ENCODE results near the gene LRRN2. TPM values are rescaled to one million over a fixed set of nuclear protein-coding genes. Genes with fewer than 3 reads are reported as not detected.
A peak's percentile ranks its signal among the peaks of the same experiment; 100 is the strongest.

Gene LRRN2
- total RNA-seq, 2 donors from 2014 or later = 0.33 to 1.6 TPM

- DNase-seq (no peak), ATAC-seq (no peak)
- Histone ChIP-seq H3K4me3 (no peak overlapping the region), H3K27ac (no peak overlapping the region), H3K36me3 (replicated peaks in 1 of 2; ENCODE audit: insufficient read depth in 1 of 2, low read depth in 2 of 2) (no peaks in the 10 kb centered on the region), H3K27me3 (no peaks in the 10 kb centered on the region), H3K9me3 (no peaks in the 10 kb centered on the region), H3K4me1 (peaks cover 5% of the 10 kb centered on the region)
- 78 to 89% methylated on average over 11 to 13 of the region's 13 CpGs for WGBS, 2 donors
- intact Hi-C loops (cut with DNase I) = no loop called here
- TF ChIP-seq, protein P1, sequence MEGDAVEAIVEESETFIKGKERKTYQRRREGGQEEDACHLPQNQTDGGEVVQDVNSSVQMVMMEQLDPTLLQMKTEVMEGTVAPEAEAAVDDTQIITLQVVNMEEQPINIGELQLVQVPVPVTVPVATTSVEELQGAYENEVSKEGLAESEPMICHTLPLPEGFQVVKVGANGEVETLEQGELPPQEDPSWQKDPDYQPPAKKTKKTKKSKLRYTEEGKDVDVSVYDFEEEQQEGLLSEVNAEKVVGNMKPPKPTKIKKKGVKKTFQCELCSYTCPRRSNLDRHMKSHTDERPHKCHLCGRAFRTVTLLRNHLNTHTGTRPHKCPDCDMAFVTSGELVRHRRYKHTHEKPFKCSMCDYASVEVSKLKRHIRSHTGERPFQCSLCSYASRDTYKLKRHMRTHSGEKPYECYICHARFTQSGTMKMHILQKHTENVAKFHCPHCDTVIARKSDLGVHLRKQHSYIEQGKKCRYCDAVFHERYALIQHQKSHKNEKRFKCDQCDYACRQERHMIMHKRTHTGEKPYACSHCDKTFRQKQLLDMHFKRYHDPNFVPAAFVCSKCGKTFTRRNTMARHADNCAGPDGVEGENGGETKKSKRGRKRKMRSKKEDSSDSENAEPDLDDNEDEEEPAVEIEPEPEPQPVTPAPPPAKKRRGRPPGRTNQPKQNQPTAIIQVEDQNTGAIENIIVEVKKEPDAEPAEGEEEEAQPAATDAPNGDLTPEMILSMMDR (IDR thresholded peaks at IDR 0.05) = no peak
- TF ChIP-seq POLR2A (IDR thresholded peaks at IDR 0.05) = no peak
Observed at GRCh38 chr1:204575221-204576190, 110.0 kb downstream of the LRRN2 start.

- Histone ChIP-seq H3K27me3 (no peaks in the 10 kb centered on the region), H3K4me3 (no peak overlapping the region), H3K27ac (no peak overlapping the region), H3K9me3 (no peaks in the 10 kb centered on the region), H3K4me1 (peaks cover 5% of the 10 kb centered on the region), H3K36me3 (replicated peaks in 1 of 2; ENCODE audit: insufficient read depth in 1 of 2, low read depth in 2 of 2) (no peaks in the 10 kb centered on the region)
- DNase-seq = no peak
- intact Hi-C loops (cut with DNase I) = no loop called here
- no peak for ATAC-seq
- 56 to 67% methylated on average over 3 of the region's 3 CpGs for WGBS, 2 donors
- TF ChIP-seq POLR2A (IDR thresholded peaks at IDR 0.05) = no peak
- TF ChIP-seq, protein P1 (IDR thresholded peaks at IDR 0.05) = no peak
Observed at GRCh38 chr1:204574865-204575163, 110.7 kb downstream of the LRRN2 start.

DNA sequence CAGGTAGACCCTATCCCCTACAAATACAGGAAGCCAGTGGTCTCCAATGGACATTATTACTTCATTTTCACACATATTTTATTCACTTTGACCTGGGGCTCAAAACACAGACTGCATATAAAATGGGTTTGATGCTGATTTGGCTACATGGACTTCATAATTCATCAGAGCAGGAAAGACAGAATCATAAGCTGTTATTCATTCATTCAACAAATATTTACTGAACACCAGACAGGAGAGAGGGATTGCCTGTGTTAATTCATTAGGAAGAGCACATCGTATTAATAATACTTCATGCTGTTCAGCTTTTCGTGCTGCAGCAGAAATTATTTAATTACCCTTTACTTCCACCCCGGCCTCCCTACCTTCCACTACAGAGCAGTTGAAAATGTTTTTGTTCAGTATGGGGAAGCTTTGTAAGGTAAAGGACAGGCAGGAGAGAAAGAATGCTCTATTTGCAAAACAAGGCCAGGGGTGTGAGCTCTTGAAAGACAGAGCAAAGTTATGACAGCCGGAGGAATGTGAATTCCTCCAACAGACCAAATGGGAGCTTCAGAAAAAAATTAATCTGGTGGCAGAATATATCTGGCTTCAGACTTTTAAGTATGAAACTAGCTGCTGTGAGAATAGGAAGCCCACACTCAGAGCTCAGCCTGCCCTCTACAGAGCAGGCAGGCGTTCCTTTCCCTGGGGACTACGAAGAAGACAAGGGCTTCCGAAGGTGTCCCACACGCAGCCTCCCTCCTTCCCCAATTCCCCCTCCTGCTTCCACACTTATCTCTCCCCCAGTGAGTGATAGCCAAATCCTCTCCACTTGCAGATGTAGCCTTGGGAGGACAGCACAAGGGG is 111.3 kb downstream of the LRRN2 start:
- WGBS, 2 donors = 73 to 81% methylated on average over 8 of the region's 8 CpGs
- ATAC-seq = no peak
- no peaks in the 10 kb centered on the region for H3K9me3 ChIP-seq

DNA sequence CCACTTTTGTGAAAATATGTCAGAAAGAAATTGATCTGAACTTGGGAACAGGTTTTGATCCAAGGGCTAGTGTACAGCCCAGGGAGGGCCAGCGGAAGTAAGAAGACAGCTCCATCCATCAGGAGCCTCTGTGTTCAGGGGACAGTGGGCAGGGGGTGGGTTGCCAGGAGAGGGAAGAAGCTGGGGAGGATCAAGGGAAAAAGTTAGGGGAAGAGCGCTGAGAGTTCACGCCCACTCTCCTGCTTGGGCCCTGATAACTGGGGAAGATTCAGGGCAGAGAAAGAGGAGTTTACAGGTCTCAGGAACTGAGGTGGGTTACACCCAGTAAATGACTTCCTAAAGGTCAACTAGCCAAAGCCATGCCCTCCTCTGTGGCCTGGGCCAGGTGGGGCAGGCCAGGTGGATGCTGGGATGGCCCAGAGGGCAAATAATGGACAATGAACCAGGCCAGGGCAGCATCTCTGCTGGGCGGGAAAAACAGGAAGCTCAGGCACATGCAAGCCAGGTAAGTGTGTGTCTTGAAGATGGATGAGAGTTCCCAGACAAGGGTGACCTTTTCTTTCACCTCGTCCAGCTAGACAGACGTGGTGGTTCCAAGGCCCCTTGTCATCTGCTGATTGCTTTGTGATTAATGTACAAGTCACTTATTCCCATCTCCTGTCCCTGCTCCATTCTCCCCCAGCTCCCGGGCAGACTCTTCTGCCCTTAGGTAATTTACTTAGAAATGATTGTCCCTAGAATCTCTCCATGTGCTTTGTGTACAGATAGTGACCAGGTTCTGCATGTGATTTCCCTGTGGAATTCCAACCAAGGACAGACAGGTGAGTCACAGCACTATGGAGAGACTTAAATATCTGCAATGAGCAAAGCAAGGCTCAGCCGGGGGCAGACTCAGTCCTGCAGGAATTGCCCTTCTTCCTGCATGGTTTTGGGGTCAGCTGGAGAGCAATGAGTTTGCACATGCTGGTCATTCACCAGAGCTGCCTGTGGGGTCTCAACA is 112.3 kb downstream of the LRRN2 start:
- ATAC-seq = peak; percentile 27
- WGBS, 2 donors = 74 to 75% methylated on average over 8 of the region's 8 CpGs
- H3K9me3 ChIP-seq = no peaks in the 10 kb centered on the region
- no peak overlapping the region for H3K4me3 ChIP-seq
- H3K36me3 ChIP-seq (replicated peaks in 1 of 2; ENCODE audit: insufficient read depth in 1 of 2, low read depth in 2 of 2) = no peaks in the 10 kb centered on the region
- peaks cover 3% of the 10 kb centered on the region for H3K4me1 ChIP-seq
- no peak for DNase-seq
- no peaks in the 10 kb centered on the region for H3K27me3 ChIP-seq
- H3K27ac ChIP-seq = no peak overlapping the region
- TF ChIP-seq, protein P1 (IDR thresholded peaks at IDR 0.05) = no peak
- no peak for TF ChIP-seq POLR2A (IDR thresholded peaks at IDR 0.05)
- intact Hi-C loops (cut with DNase I) = no loop called here

More for the DNA sequence above, 111.3 kb downstream of the LRRN2 start:
- H3K27me3 ChIP-seq = no peaks in the 10 kb centered on the region
- no peak overlapping the region for H3K4me3 ChIP-seq
- TF ChIP-seq POLR2A (IDR thresholded peaks at IDR 0.05) = no peak
- TF ChIP-seq, protein P1 (IDR thresholded peaks at IDR 0.05) = no peak
- no peak overlapping the region for H3K27ac ChIP-seq
- H3K4me1 ChIP-seq = peaks cover 5% of the 10 kb centered on the region
- intact Hi-C loops (cut with DNase I) = no loop called here
- H3K36me3 ChIP-seq (replicated peaks in 1 of 2; ENCODE audit: insufficient read depth in 1 of 2, low read depth in 2 of 2) = no peaks in the 10 kb centered on the region
- no peak for DNase-seq

Data from body of pancreas (tissue), 4 donors.